ENCODE measurements around the gene DEPP1.

DNA sequence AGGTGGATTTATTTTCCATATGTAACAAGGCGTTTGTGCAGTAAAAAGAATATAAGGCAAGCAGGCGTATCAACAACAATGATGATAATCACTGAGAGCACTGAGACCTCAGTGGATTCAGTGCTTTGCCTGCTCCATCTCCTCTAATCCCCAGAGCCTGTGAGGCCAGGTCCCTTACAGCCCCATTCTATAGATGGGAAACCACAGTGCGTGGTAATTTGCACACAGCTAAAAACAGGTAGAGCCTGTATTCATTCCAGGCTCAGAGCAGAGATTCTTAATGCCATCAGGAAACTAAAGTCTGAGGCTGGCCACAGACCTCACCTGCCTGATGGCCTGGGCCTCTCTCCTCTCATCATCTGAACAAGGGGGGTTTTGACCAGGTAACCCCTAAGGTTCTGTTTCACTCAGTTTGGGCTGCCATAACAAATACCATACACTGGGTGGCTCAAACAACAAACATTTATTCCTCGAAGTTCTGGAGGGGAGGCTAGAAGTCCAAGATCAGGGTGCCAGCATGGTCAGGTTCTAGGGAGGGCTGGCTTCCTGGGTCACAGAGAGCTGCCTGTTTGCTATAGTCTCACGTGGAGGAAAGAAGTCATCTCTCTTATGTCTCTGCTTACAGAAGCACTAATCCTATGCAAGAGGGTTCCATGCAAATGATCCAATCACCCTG lies 29.3 kb downstream of the DEPP1 start:
- TF ChIP-seq, protein P1, sequence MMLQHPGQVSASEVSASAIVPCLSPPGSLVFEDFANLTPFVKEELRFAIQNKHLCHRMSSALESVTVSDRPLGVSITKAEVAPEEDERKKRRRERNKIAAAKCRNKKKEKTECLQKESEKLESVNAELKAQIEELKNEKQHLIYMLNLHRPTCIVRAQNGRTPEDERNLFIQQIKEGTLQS (CRISPR knock-in tag; conservative IDR thresholded peaks at IDR 0.05): no peak
- TF ChIP-seq E2F5 (CRISPR knock-in tag; IDR thresholded peaks at IDR 0.05) (no peak), NR2C2 (CRISPR knock-in tag; IDR thresholded peaks at IDR 0.05) (no peak), SMAD4 (CRISPR knock-in tag; IDR thresholded peaks at IDR 0.05) (no peak), CTCF (IDR thresholded peaks at IDR 0.05) (no peak), USF2 (CRISPR knock-in tag; IDR thresholded peaks at IDR 0.05) (no peak), TEAD4 (CRISPR knock-in tag; IDR thresholded peaks at IDR 0.05) (no peak), FOXJ3 (CRISPR knock-in tag; IDR thresholded peaks at IDR 0.05; ENCODE audit: borderline replicate concordance) (no peak), ZBTB43 (CRISPR knock-in tag; IDR thresholded peaks at IDR 0.05) (no peak), ZBTB21 (CRISPR knock-in tag; IDR thresholded peaks at IDR 0.05; ENCODE audit: borderline replicate concordance) (no peak)
- TF ChIP-seq, protein P2, sequence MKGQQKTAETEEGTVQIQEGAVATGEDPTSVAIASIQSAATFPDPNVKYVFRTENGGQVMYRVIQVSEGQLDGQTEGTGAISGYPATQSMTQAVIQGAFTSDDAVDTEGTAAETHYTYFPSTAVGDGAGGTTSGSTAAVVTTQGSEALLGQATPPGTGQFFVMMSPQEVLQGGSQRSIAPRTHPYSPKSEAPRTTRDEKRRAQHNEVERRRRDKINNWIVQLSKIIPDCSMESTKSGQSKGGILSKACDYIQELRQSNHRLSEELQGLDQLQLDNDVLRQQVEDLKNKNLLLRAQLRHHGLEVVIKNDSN (CRISPR knock-in tag; IDR thresholded peaks at IDR 0.05): no peak
- TF ChIP-seq, protein P3, sequence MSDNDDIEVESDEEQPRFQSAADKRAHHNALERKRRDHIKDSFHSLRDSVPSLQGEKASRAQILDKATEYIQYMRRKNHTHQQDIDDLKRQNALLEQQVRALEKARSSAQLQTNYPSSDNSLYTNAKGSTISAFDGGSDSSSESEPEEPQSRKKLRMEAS (CRISPR knock-in tag; IDR thresholded peaks at IDR 0.05): no peak
